Nephron (organoid): ENCODE data around the gene PAX5.

ENCODE experiments used
- H3K27ac Mint-ChIP-seq, 3 experiments: 2 replicates each; pipeline ENCODE4 v1.8.0; 2020; ENCODE audit warnings: mixed read lengths in 3 of 3, mild to moderate bottlenecking in 2 of 3, moderate library complexity in 1 of 3
- H3K27me3 Mint-ChIP-seq: 2 replicates; pipeline ENCODE4 v1.8.0; 2021; ENCODE audit warnings: low read depth, mild to moderate bottlenecking, moderate library complexity, mixed read lengths
- H3K36me3 Mint-ChIP-seq: 2 replicates; pipeline ENCODE4 v1.8.0; 2020; ENCODE audit warnings: low read depth, mixed read lengths
- H3K4me1 Mint-ChIP-seq: 2 replicates; pipeline ENCODE4 v1.8.0; 2020; ENCODE audit warnings: mixed read lengths
- H3K4me3 Mint-ChIP-seq, 3 experiments: 2 replicates each; pipeline ENCODE4 v1.8.0; 2020; ENCODE audit warnings: mild to moderate bottlenecking in 3 of 3, mixed read lengths in 3 of 3, moderate library complexity in 2 of 3
- H3K9me3 Mint-ChIP-seq: 2 replicates; pipeline ENCODE4 v1.8.0; 2020; ENCODE audit warnings: mixed read lengths
- TF ChIP-seq, protein P1 (sequence below), 3 experiments: fragments of 200-600 bp; sonication (generic); IDR thresholded peaks; one replicate each; pipeline ENCODE4 v1.5.0; 2021; ENCODE audit warnings: antibody characterized with exemption in 3 of 3; ENCODE audit not compliant: unreplicated experiment in 3 of 3

Gene PAX5

DNA sequence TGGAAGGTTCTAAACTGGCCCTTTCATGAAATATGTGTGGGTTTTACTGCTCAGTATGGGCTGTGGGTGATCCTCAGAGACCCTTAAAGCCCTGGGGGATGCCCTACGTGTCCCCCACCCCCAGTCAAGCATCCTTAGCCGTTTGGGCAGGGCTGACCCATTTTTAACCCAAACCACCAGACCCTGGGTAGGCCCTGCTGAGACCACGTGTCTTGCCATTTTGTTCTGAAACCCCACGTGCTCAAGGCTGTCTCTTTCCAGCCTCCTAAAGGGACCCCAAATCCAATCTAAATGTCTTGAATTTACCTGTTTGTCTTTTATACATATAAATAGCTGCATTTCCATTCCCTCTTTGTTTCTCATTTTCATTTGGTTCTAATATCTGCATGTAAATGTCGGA lies 94.9 kb downstream of the PAX5 start:
- no peaks in the 10 kb centered on the region for H3K36me3 Mint-ChIP-seq
- peaks cover 44% of the 10 kb centered on the region for H3K27me3 Mint-ChIP-seq
- H3K4me1 Mint-ChIP-seq: no peaks in the 10 kb centered on the region
- H3K9me3 Mint-ChIP-seq: no peaks in the 10 kb centered on the region
- no peak overlapping the region for H3K4me3 Mint-ChIP-seq
- no peak overlapping the region for H3K27ac Mint-ChIP-seq
- TF ChIP-seq, protein P1, sequence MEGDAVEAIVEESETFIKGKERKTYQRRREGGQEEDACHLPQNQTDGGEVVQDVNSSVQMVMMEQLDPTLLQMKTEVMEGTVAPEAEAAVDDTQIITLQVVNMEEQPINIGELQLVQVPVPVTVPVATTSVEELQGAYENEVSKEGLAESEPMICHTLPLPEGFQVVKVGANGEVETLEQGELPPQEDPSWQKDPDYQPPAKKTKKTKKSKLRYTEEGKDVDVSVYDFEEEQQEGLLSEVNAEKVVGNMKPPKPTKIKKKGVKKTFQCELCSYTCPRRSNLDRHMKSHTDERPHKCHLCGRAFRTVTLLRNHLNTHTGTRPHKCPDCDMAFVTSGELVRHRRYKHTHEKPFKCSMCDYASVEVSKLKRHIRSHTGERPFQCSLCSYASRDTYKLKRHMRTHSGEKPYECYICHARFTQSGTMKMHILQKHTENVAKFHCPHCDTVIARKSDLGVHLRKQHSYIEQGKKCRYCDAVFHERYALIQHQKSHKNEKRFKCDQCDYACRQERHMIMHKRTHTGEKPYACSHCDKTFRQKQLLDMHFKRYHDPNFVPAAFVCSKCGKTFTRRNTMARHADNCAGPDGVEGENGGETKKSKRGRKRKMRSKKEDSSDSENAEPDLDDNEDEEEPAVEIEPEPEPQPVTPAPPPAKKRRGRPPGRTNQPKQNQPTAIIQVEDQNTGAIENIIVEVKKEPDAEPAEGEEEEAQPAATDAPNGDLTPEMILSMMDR (IDR thresholded peaks at IDR 0.05; ENCODE audit: unreplicated experiment in 3 of 3): no peak

DNA sequence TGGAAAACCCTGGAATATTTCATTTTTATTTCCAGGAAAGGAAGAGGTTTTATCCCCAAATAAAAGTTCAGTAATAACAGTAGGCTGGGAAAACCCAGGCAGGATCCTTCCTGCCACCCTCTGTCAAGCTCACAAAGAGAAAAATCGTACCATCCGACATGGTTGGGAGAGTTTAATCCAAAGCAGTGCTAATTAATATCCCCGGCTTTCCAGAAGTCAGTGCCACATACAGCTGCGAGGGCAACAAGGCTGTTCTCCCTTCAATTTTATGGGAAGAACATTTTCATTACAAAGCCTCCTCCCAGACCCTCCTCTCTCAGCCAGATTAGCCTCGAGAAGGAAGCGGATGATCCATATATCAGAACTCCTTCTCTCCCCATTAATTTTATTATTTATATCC lies 95.5 kb downstream of the PAX5 start:
- Mint-ChIP-seq H3K27me3 (peaks cover 47% of the 10 kb centered on the region), H3K4me3 (no peak overlapping the region), H3K27ac (no peak overlapping the region), H3K36me3 (no peaks in the 10 kb centered on the region), H3K4me1 (no peaks in the 10 kb centered on the region), H3K9me3 (no peaks in the 10 kb centered on the region)
- TF ChIP-seq, protein P1 (IDR thresholded peaks at IDR 0.05; ENCODE audit: unreplicated experiment in 3 of 3): no peak

DNA sequence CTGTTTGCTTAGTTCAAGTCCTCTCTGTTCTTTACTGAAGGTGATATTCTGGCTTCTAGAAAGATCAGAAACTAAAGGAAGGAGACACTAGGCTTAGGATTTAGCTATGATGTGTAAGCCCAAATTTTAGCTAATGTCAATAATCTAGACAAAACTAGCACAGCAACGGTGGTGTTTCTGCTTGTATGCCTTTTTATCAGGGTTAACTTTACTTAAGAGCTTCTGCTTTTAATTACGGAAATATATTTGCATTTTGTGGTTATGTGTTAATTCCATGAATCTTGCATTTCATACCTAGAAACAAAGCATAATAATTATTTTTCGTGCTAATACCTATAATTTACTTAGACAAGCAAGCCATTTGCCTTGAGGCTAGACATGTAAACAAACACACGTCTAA lies 96.1 kb downstream of the PAX5 start:
- H3K36me3 Mint-ChIP-seq: peaks cover 3% of the 10 kb centered on the region
- H3K9me3 Mint-ChIP-seq: peaks cover 2% of the 10 kb centered on the region
- no peaks in the 10 kb centered on the region for H3K4me1 Mint-ChIP-seq
- H3K4me3 Mint-ChIP-seq: no peak overlapping the region
- H3K27ac Mint-ChIP-seq: no peak overlapping the region
- peaks cover 47% of the 10 kb centered on the region for H3K27me3 Mint-ChIP-seq
- TF ChIP-seq, protein P1 (IDR thresholded peaks at IDR 0.05; ENCODE audit: unreplicated experiment in 3 of 3): no peak

DNA sequence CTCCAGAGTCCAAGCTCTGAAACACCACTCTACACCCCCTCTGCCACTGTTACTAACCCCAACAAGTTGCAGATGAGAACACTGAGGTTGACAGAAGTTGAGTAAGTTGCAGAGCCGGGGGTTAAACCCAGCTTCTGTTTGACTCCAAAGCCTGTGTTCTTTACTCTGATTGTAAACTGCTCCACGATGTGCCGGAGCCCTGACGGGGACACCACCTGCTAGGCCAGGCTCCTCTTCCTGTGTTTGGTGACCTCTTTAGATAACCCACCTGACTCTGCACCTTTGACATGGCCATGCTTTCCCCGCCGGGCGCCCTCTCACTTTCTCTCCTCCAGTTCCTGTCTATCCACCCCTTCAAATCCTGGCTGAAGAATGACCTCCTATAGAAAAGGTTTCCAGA lies 96.7 kb downstream of the PAX5 start:
- peaks cover 2% of the 10 kb centered on the region for H3K9me3 Mint-ChIP-seq
- H3K4me1 Mint-ChIP-seq: no peaks in the 10 kb centered on the region
- H3K27ac Mint-ChIP-seq: no peak overlapping the region
- TF ChIP-seq, protein P1 (IDR thresholded peaks at IDR 0.05; ENCODE audit: unreplicated experiment in 3 of 3): no peak
- peaks cover 47% of the 10 kb centered on the region for H3K27me3 Mint-ChIP-seq
- no peak overlapping the region for H3K4me3 Mint-ChIP-seq
- H3K36me3 Mint-ChIP-seq: peaks cover 3% of the 10 kb centered on the region

DNA sequence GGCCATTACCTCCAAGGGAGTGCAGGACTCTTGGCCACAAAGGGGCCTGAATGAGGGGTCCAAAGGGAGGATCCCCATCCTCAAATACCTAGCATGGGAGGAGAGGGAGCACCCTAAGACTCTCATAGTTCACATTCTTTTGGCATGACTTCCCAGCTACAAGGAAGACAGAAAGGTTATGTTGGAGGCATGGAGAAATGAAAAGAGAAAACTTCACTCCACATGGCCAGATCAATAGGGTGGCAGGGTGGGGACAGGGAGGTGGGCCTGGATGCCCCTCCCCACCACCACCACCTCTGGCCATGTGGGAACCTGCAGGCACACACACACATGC lies 97.6 kb downstream of the PAX5 start:
- Mint-ChIP-seq H3K9me3 (peaks cover 5% of the 10 kb centered on the region), H3K27me3 (peaks cover 49% of the 10 kb centered on the region), H3K36me3 (peaks cover 3% of the 10 kb centered on the region), H3K4me1 (no peaks in the 10 kb centered on the region), H3K27ac (no peak overlapping the region), H3K4me3 (no peak overlapping the region)
- TF ChIP-seq, protein P1 (IDR thresholded peaks at IDR 0.05; ENCODE audit: unreplicated experiment in 3 of 3): no peak

DNA sequence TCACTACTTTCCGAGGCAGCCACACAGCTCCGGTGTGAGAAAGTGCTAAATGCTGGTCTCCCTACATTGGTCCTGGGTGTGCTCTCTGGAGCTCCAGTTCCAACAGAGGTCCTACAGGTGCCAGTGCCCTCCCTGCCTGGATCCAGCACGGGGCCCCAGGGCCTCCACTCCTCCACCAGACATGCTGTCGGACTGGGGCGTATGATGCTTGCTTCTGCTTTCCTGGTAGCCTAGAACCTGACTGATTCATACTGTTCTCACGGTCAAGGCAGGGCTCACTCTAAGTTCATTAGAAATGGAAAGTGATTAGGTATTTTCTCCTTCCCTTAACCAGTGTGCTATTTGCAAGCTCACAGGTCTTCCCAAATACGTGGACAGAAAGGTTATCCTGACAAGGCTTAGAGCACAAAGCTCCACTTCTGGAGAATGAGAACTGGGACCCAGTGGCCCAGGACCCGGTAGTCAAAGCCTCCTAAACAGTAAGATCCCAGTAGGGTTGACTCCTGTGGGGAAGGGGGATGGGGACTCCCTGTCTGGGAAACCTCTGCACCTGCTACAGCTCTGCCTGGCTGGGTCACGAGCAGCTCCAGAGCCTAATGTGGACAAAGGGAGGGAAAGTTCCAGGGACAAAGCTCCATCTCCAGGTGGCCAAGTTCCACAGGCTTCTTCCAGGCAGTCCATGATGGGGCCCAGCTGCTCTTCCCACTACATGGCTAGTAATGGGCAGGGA lies 98.1 kb downstream of the PAX5 start:
- TF ChIP-seq, protein P1 (IDR thresholded peaks at IDR 0.05; ENCODE audit: unreplicated experiment in 3 of 3): no peak
- peaks cover 45% of the 10 kb centered on the region for H3K27me3 Mint-ChIP-seq
- H3K27ac Mint-ChIP-seq: no peak overlapping the region

More for the DNA sequence above, 98.1 kb downstream of the PAX5 start:
- H3K9me3 Mint-ChIP-seq: peaks cover 5% of the 10 kb centered on the region
- H3K4me3 Mint-ChIP-seq: no peak overlapping the region
- H3K4me1 Mint-ChIP-seq: no peaks in the 10 kb centered on the region
- peaks cover 3% of the 10 kb centered on the region for H3K36me3 Mint-ChIP-seq
